HepG2 (cell line): ENCODE results near the gene KLHL33. TPM values are rescaled to one million over a fixed set of nuclear protein-coding genes. Genes with fewer than 3 reads are reported as not detected.

Experiments used
- FOXM1 ChIP-seq: sonication (generic); formaldehyde crosslinking; IDR thresholded peaks from 2 replicates; pipeline ENCODE4 v1.5.0; 2020; ENCODE audit warnings: missing genetic modification reagents
- HNRNPL ChIP-seq: fragments of 200-400 bp; formaldehyde crosslinking; IDR thresholded peaks from 2 replicates; pipeline ENCODE4 v1.6.1; 2017; ENCODE audit warnings: mild to moderate bottlenecking, low read depth, low read length
- KLF9 ChIP-seq: IDR thresholded peaks from 2 replicates; pipeline ENCODE4 v1.6.1; 2016; ENCODE audit warnings: low read depth
- NONO ChIP-seq, 2 experiments: fragments of 450-650 bp in 1 of 2; sonication (generic) in 1 of 2; formaldehyde crosslinking in 1 of 2; IDR thresholded peaks in 1 of 2; conservative IDR thresholded peaks in 1 of 2; 2 replicates each; pipeline versions ENCODE4 v1.6.1 to v1.8.0; 2017 to 2022; ENCODE audit warnings: mild to moderate bottlenecking in 1 of 2, missing genetic modification reagents in 1 of 2, moderate library complexity in 1 of 2
- PAF1 ChIP-seq: IDR thresholded peaks from 2 replicates; pipeline ENCODE4 v1.6.1; 2016; ENCODE audit warnings: missing genetic modification reagents, missing compliant biosample characterization
- ZC3H13 ChIP-seq: sonication (generic); formaldehyde crosslinking; IDR thresholded peaks from 2 replicates; pipeline ENCODE4 v1.8.1; 2023; ENCODE audit warnings: mild to moderate bottlenecking, missing genetic modification reagents, moderate library complexity
- ZIK1 ChIP-seq: sonication (generic); formaldehyde crosslinking; IDR thresholded peaks from 2 replicates; pipeline ENCODE4 v1.5.0; 2020; ENCODE audit warnings: mild to moderate bottlenecking, low read depth, missing genetic modification reagents, borderline replicate concordance
- ZNF205 ChIP-seq: IDR thresholded peaks from 2 replicates; pipeline ENCODE4 v1.6.1; 2018; ENCODE audit warnings: missing biosample characterization, missing genetic modification reagents
- ZNF224 ChIP-seq: sonication (generic); formaldehyde crosslinking; IDR thresholded peaks from 2 replicates; pipeline ENCODE4 v1.5.0; 2020; ENCODE audit warnings: mild to moderate bottlenecking, missing genetic modification reagents
- ZNF335 ChIP-seq: sonication (generic); formaldehyde crosslinking; IDR thresholded peaks from 2 replicates; pipeline ENCODE4 v1.4.0; 2020; ENCODE audit warnings: missing genetic modification reagents
- ZNF350 ChIP-seq: sonication (generic); formaldehyde crosslinking; IDR thresholded peaks from 2 replicates; pipeline ENCODE4 v1.4.0; 2020; ENCODE audit warnings: mild to moderate bottlenecking, low read depth, missing genetic modification reagents, borderline replicate concordance
- ZNF530 ChIP-seq: sonication (generic); formaldehyde crosslinking; IDR thresholded peaks from 2 replicates; pipeline ENCODE4 v1.5.0; 2020; ENCODE audit warnings: low read depth, mild to moderate bottlenecking, missing genetic modification reagents
- ZNF749 ChIP-seq: sonication (generic); formaldehyde crosslinking; IDR thresholded peaks from 2 replicates; pipeline ENCODE4 v1.8.0; 2022; ENCODE audit warnings: mild to moderate bottlenecking, missing genetic modification reagents, moderate library complexity, borderline replicate concordance
- polyA plus RNA-seq, 8 experiments: library from polyadenylated mRNA; depleted of rRNA in 3 of 8; stranded (reverse) in 7 of 8; unstranded in 1 of 8; fragments of >200 nt; fragmentation: Illumina TruSeq in 4 of 8; extraction: Trizol in 4 of 8; gene quantifications; 2 replicates each; pipeline versions ENCODE4 v1.2.1 to v1.2.3, GENCODE V29; 2011 to 2016; ENCODE audit warnings: low read depth in 4 of 8, missing spikeins in 1 of 8, mixed read lengths in 1 of 8; ENCODE audit not compliant: insufficient read depth in 1 of 8
- total RNA-seq, 5 experiments: library from RNA; depleted of rRNA; stranded (reverse); fragments of >200 nt; fragmentation: Illumina TruSeq; extraction: Trizol; gene quantifications; 2 replicates each; pipeline ENCODE4 v1.2.3, GENCODE V29; 2016; ENCODE audit warnings: low read depth in 1 of 5
- TF ChIP-seq, protein P1 (sequence below): sonication (generic); formaldehyde crosslinking; IDR thresholded peaks from 2 replicates; pipeline ENCODE4 v1.4.0; 2020; ENCODE audit warnings: mild to moderate bottlenecking, missing genetic modification reagents
- TF ChIP-seq, protein P2 (sequence below): sonication (generic); formaldehyde crosslinking; IDR thresholded peaks from 2 replicates; pipeline ENCODE4 v1.4.0; 2020; ENCODE audit warnings: mild to moderate bottlenecking, missing genetic modification reagents
- TF ChIP-seq, protein P3 (sequence below): sonication (generic); formaldehyde crosslinking; conservative IDR thresholded peaks from 2 replicates; pipeline ENCODE4 v1.4.0; 2020; ENCODE audit warnings: missing genetic modification reagents
- TF ChIP-seq, protein P4 (sequence below): sonication (generic); formaldehyde crosslinking; IDR thresholded peaks from 2 replicates; pipeline ENCODE4 v1.4.0; 2020; ENCODE audit warnings: missing genetic modification reagents

KLHL33 gene
- total and polyA plus RNA-seq, 2 of the 13 experiments (the other 11 are each of a cell fraction or from before 2014, with no cell fraction given) = not detected

DNA sequence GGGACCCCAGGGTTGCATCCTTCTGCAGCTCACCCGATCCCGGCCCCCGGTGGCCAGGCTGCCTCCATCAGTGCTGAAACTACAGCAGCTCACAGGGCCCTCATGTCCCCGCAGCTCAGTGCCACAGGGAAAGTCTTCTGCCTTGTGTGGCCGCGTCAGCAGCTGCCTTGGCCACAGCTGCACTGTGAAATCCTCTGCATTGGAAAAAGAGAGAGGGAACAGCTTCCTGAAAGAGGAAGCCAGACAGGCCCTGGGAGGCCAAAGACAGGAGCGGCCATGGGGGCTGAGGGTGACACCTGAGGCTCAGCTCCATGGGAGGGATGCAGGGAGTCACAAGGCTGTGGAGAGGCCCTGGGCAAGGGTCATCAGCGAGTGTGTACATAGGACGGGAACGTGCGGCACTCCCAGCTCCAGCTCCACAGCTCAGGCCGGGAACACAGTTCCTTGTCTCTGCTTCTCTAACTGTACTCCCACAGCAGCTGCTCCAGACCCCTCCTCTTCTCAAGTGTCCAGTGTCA is 59.8 kb downstream of the KLHL33 start (continued):
- TF ChIP-seq, protein P1, sequence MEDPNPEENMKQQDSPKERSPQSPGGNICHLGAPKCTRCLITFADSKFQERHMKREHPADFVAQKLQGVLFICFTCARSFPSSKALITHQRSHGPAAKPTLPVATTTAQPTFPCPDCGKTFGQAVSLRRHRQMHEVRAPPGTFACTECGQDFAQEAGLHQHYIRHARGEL = no peak
- TF ChIP-seq, protein P2, sequence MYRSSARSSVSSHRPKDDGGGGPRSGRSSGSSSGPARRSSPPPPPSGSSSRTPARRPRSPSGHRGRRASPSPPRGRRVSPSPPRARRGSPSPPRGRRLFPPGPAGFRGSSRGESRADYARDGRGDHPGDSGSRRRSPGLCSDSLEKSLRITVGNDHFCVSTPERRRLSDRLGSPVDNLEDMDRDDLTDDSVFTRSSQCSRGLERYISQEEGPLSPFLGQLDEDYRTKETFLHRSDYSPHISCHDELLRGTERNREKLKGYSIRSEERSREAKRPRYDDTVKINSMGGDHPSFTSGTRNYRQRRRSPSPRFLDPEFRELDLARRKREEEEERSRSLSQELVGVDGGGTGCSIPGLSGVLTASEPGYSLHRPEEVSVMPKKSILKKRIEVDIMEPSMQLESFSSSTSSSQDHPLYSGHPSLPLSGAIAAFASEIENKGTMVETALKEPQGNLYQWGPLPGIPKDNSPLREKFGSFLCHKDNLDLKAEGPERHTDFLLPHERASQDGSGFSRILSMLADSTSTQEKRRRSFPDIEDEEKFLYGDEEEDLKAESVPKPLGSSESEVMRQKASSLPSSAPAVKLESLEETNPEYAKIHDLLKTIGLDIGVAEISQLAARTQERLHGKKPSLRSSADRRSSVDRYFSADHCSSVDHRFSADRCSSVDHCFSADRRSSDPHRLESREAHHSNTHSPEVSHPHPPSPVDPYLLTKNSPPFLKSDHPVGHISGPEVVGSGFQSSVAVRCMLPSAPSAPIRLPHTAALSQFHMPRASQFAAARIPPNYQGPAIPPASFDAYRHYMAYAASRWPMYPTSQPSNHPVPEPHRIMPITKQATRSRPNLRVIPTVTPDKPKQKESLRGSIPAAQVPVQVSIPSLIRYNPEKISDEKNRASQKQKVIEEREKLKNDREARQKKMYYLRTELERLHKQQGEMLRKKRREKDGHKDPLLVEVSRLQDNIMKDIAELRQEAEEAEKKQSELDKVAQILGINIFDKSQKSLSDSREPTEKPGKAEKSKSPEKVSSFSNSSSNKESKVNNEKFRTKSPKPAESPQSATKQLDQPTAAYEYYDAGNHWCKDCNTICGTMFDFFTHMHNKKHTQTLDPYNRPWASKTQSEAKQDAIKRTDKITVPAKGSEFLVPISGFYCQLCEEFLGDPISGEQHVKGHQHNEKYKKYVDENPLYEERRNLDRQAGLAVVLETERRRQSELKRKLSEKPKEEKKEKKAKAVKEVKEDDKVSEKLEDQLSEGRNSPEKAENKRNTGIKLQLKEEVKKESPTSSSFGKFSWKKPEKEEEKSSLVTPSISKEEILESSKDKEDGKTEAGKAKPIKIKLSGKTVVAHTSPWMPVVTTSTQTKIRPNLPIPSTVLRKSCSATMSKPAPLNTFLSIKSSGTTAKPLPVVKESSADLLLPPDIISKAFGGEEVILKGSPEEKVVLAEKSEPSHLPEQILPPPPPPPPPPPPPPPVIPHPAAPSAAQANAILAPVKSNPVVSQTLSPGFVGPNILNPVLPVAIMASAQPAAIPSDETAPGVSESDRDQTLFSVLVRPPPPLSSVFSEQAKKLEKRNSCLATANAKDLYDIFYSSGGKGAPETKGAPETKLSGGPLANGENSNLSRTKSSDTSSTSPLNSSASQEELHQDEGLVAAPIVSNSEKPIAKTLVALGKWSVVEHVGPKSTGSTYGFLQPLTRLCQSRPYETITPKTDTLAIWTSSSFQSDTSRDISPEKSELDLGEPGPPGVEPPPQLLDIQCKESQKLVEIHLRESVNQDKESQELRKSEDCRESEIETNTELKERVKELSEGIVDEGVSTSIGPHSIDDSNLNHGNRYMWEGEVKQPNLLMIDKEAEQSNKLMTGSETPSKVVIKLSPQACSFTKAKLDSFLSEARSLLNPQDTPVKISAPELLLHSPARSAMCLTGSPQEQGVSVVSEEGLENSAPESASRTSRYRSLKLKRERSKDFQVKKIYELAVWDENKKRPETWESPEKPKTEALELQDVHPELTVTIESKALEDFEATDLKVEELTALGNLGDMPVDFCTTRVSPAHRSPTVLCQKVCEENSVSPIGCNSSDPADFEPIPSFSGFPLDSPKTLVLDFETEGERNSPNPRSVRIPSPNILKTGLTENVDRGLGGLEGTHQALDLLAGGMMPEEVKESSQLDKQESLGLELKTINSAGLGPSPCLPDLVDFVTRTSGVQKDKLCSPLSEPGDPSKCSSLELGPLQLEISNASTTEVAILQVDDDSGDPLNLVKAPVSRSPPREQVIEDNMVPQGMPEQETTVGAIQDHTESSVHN (CRISPR knock-in tag) = no peak
- no peak for TF ChIP-seq HNRNPL
- TF ChIP-seq ZC3H13 (CRISPR knock-in tag) = no peak
- TF ChIP-seq NONO (IDR thresholded peaks at IDR 0.05) = no peak
- peak; percentile 34; the same call in 1 of the 2 replicates for TF ChIP-seq NONO (CRISPR knock-in tag; conservative IDR thresholded peaks at IDR 0.05)
- no peak for TF ChIP-seq FOXM1 (CRISPR knock-in tag)
- TF ChIP-seq ZNF335 (CRISPR knock-in tag) = 0 out of 2 replicates have a peak, but pooled peaks have one; percentile 58
- no peak for TF ChIP-seq PAF1
- TF ChIP-seq, protein P3, sequence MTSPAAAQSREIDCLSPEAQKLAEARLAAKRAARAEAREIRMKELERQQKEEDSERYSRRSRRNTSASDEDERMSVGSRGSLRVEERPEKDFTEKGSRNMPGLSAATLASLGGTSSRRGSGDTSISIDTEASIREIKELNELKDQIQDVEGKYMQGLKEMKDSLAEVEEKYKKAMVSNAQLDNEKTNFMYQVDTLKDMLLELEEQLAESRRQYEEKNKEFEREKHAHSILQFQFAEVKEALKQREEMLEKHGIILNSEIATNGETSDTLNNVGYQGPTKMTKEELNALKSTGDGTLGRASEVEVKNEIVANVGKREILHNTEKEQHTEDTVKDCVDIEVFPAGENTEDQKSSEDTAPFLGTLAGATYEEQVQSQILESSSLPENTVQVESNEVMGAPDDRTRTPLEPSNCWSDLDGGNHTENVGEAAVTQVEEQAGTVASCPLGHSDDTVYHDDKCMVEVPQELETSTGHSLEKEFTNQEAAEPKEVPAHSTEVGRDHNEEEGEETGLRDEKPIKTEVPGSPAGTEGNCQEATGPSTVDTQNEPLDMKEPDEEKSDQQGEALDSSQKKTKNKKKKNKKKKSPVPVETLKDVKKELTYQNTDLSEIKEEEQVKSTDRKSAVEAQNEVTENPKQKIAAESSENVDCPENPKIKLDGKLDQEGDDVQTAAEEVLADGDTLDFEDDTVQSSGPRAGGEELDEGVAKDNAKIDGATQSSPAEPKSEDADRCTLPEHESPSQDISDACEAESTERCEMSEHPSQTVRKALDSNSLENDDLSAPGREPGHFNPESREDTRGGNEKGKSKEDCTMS = no peak
- TF ChIP-seq ZNF350 (CRISPR knock-in tag) = peak; percentile 70
- TF ChIP-seq, protein P4, sequence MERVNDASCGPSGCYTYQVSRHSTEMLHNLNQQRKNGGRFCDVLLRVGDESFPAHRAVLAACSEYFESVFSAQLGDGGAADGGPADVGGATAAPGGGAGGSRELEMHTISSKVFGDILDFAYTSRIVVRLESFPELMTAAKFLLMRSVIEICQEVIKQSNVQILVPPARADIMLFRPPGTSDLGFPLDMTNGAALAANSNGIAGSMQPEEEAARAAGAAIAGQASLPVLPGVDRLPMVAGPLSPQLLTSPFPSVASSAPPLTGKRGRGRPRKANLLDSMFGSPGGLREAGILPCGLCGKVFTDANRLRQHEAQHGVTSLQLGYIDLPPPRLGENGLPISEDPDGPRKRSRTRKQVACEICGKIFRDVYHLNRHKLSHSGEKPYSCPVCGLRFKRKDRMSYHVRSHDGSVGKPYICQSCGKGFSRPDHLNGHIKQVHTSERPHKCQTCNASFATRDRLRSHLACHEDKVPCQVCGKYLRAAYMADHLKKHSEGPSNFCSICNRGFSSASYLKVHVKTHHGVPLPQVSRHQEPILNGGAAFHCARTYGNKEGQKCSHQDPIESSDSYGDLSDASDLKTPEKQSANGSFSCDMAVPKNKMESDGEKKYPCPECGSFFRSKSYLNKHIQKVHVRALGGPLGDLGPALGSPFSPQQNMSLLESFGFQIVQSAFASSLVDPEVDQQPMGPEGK (CRISPR knock-in tag) = peak; percentile 65; the same call in 1 of the 2 replicates
- no peak for TF ChIP-seq ZNF205
- TF ChIP-seq ZNF224 (CRISPR knock-in tag) = no peak; the same call in 1 of the 2 replicates
- no peak for TF ChIP-seq ZNF530 (CRISPR knock-in tag)
- no peak for TF ChIP-seq KLF9
- no peak for TF ChIP-seq ZNF749 (CRISPR knock-in tag)
- 0 out of 2 replicates have a peak, but pooled peaks have one; percentile 54 for TF ChIP-seq ZIK1 (CRISPR knock-in tag)
